Retinal pigment epithelial cell (primary cell): ENCODE measurements around the gene ANKRD28.

Source experiments
- DNase-seq: peaks from one replicate; pipeline ENCODE4 v3.0.0-alpha.2; 2010; ENCODE audit warnings: low read depth
- H3K4me3 ChIP-seq: 2 replicates; pipeline ENCODE4 v1.5.1; 2011; ENCODE audit warnings: mild to moderate bottlenecking, low read length, control low read depth, moderate library complexity
- TF ChIP-seq, protein P1 (sequence below): conservative IDR thresholded peaks from 2 replicates; pipeline ENCODE4 v1.5.1; 2011; ENCODE audit warnings: low read depth, low read length, control low read depth, inconsistent platforms

ANKRD28 gene

DNA sequence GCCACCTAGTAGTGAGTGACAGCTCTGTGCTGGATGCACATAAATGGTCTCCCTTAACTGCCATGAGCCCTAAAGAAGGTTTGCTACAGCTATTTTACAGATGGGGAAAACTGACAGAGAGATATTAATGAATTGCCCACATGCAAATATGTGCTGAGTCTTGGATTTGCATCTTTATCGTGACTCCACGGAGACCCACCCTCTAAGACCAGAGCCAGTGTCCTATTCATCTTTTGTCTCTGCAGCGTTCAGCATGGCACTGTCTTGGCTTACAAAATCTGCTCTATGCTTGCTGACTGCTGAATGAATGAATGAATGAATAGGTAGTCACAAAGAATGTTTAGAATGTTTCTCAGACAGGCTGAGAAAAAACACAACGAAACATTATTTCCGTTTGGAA is 147.9 kb downstream of the ANKRD28 start:
- no peak overlapping the region for H3K4me3 ChIP-seq
- DNase-seq = no peak
- TF ChIP-seq, protein P1, sequence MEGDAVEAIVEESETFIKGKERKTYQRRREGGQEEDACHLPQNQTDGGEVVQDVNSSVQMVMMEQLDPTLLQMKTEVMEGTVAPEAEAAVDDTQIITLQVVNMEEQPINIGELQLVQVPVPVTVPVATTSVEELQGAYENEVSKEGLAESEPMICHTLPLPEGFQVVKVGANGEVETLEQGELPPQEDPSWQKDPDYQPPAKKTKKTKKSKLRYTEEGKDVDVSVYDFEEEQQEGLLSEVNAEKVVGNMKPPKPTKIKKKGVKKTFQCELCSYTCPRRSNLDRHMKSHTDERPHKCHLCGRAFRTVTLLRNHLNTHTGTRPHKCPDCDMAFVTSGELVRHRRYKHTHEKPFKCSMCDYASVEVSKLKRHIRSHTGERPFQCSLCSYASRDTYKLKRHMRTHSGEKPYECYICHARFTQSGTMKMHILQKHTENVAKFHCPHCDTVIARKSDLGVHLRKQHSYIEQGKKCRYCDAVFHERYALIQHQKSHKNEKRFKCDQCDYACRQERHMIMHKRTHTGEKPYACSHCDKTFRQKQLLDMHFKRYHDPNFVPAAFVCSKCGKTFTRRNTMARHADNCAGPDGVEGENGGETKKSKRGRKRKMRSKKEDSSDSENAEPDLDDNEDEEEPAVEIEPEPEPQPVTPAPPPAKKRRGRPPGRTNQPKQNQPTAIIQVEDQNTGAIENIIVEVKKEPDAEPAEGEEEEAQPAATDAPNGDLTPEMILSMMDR = no peak

DNA sequence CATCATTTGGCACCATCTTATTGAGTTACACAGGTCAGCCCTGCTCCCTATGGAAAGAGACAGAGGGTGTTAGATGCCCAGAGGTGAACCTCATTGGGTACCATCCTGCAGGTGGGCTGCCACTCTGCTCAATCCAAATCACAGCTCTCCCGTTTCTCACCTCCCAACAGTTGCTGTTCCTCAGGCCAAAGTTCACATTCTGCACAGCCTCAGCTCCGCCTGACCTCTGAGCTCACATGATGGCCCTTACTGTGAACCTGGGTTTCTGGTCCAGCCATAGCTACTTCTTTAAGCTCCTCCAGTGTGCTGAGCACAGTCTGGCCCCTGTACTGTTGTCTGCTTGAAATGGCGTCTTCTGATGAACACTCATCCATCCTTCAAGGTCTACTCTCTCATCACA is 148.4 kb downstream of the ANKRD28 start:
- TF ChIP-seq, protein P1 = no peak
- DNase-seq = no peak
- H3K4me3 ChIP-seq = no peak overlapping the region

DNA sequence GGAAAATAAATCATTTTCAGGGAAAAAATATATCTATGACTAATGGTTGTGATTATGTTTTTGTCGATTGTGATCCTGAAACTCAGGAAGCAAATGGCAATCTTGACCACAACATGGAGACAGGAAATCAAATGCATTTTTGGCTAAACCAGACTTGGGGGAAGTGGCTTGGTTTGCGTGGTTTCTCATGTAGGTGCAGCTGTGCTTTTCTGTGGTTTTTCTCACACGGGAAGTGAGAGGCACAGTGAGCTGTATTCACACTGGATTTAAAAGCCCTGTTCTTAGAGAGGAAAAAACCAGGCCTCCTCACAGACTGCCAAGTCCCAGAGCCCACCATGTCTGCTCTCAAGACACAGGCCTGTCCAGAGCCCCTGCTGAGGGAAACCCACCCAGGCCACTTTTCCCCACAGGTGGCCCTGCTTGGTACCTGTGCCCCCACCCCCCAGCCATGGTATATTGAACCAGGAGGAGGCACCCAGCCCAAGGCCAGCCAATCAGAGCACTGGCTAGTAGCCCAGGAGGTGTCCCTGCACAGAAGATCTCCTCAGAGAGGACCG is 150.1 kb downstream of the ANKRD28 start:
- TF ChIP-seq, protein P1 = no peak
- DNase-seq = no peak
- H3K4me3 ChIP-seq = no peak overlapping the region

DNA sequence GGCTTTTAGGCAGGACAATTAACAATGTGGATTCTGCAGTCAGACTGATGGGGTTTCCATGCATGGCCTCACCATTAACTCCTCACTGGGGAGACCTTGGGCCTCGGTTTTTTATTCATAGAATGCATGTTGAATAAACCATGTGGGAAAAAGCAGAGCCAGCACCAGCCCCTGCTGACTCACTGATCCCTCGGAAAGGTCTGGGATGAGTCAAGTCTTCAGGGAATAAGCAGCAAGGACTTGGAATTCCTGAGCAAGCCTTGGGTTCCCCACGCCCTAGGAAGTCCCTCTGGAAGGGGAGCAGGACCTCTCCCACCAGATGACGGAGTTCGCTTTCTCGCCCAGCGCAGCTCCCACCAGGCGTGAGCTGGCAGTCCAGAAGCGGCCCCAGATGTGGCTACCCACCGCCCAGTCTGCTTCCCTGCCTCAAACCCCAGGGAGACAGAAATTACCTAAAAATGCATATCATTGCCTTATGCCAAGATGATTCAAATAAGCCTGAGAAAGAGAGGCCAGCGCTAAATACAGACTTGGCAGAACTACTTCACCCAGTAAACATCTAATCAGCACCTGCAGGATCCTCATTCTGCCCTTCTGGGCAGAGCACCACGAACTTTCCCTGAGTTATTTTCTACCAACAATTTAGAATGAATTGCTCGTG is 150.8 kb downstream of the ANKRD28 start:
- peak; percentile 96 for DNase-seq
- H3K4me3 ChIP-seq = peak overlapping the region; percentile 17
- TF ChIP-seq, protein P1 = no peak

DNA sequence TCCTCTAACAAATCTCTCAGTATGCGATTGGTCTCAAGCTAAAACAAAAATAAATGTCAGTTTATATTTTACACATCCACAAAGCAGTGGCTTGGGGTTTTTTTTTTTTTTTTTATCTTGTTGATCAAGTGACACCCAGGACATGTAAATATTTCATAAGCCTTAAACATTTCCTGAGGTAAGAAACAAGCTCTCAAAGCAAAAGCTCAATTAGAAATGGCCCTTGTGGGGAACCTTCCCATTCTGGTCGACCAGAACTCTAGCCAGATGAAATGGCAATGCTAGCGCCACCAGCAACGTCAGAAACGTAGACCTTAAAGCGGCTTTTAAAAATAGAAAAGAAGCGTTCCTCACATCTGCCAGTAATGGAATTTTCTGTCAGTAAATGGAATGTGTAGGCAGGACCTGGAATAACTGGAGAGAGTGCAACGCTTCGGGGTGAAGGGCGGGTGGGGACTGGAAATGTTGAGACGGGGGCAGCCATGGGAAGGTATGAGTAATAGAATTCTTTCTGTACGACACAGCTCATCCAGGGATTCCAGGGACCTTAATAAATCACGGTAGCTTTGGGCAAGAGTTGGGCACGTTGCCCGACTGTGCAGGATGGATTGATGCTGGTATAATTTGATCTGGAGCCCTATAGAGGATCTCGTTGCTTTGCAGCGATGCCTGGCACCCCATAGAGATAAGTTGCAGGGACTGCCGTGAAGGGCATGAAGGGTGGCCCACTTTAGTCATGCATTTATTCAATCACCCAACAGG is 151.9 kb downstream of the ANKRD28 start:
- TF ChIP-seq, protein P1 = no peak
- H3K4me3 ChIP-seq = no peak overlapping the region
- DNase-seq = peak; percentile 87

DNA sequence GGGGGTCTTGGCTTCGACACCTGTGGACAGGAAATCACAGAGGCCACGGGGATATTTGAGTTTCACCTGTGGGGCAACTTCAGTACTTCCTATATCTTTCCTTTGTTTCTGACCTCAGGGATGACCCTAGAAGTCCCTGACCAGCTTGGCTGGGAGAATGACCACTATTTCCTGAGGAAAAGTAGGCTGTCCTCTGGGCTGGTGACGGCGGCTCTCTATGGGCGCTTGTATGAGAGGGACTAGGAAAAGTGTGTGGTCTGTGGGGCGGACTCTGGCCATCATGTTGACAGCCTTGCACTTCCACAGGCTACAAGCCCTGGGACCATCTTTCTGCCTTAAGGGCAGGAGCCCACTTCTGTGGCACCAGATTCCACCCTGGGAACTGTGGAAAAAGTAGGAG is 152.5 kb downstream of the ANKRD28 start:
- TF ChIP-seq, protein P1 = no peak
- no peak for DNase-seq
- H3K4me3 ChIP-seq = no peak overlapping the region

DNA sequence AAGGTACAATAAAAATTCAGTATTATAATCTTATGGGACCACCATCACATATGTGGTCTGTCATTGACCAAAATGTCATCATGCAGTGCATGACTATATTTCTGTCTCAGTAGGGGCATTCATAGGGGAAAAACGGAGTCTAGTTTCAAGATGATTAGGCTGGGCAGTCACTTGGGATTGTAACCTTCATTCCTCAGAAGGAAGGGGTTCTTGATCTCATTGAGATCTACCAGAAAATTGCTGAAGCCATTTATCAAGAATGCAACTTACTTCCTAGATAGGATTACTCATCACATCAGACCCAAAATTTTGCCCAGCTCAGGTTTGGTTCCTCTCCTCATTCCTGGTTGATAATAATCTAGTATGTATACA is 158.9 kb downstream of the ANKRD28 start:
- TF ChIP-seq, protein P1 = no peak
- H3K4me3 ChIP-seq = no peak overlapping the region
- DNase-seq = no peak
